GM12865 (cell line): ENCODE results near the gene MYBPC1.

Experiments used
- DNase-seq: peaks from one replicate; pipeline ENCODE4 v3.0.0; 2010; ENCODE audit warnings: low read depth
- H3K4me3 ChIP-seq: 2 replicates; pipeline ENCODE4 v1.5.1; 2011; ENCODE audit warnings: mild to moderate bottlenecking, low read depth, low read length, control low read depth
- TF ChIP-seq, protein P1 (sequence below): IDR thresholded peaks from 2 replicates; pipeline ENCODE4 v1.5.1; 2011; ENCODE audit warnings: low read length, control low read depth, low read depth, inconsistent platforms; ENCODE audit not compliant: insufficient read depth; ENCODE audit errors: missing control alignments

Gene MYBPC1

DNA sequence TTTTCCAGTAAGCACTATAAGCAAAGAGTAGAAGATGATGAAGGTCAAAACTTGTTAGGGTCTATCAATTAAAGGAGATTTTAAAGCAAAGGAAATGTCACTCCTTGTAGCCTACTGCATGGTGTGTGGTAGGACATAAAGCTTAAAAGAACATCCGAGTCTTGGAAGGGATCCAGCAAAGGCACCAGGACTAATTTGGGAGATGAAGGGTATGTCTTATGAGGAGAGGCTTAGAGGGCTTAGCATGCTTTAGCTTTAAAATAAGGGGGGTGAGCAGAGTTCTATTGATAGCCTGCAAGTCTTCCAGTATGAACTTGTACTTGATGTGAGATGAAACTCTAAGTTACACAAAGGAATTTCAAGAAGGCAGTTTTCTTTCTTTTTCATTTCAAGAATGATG is 11.8 kb upstream of the MYBPC1 start:
- DNase-seq: no peak
- H3K4me3 ChIP-seq: no peak overlapping the region
- TF ChIP-seq, protein P1, sequence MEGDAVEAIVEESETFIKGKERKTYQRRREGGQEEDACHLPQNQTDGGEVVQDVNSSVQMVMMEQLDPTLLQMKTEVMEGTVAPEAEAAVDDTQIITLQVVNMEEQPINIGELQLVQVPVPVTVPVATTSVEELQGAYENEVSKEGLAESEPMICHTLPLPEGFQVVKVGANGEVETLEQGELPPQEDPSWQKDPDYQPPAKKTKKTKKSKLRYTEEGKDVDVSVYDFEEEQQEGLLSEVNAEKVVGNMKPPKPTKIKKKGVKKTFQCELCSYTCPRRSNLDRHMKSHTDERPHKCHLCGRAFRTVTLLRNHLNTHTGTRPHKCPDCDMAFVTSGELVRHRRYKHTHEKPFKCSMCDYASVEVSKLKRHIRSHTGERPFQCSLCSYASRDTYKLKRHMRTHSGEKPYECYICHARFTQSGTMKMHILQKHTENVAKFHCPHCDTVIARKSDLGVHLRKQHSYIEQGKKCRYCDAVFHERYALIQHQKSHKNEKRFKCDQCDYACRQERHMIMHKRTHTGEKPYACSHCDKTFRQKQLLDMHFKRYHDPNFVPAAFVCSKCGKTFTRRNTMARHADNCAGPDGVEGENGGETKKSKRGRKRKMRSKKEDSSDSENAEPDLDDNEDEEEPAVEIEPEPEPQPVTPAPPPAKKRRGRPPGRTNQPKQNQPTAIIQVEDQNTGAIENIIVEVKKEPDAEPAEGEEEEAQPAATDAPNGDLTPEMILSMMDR: no peak

GRCh38 chr12:101590383-101590782 is 4.4 kb upstream of the MYBPC1 start:
- TF ChIP-seq, protein P1: no peak
- no peak overlapping the region for H3K4me3 ChIP-seq

GRCh38 chr12:101591781-101592180 is 3.0 kb upstream of the MYBPC1 start:
- H3K4me3 ChIP-seq: no peak overlapping the region
- TF ChIP-seq, protein P1: no peak
- DNase-seq: no peak

More at GRCh38 chr12:101590383-101590782, 4.4 kb upstream of the MYBPC1 start:
- DNase-seq: no peak

DNA sequence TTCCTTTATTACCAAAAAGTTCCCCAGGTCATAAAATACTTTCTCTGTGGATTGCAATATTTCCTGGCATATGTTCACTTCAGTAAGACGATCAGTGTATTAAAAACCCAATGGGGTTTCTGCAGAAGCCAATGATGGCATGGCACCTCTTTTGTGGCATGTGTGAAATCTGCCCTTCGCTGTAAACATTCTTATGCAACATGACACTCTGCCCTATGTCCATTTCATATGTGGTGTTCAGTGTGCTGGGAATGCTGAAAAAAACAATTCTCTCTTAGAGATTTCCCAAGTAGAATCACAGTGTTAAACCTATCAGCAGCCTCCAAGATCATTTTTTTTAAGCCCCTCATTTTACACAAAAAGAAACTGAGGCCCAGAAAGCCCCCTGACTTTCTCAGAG is 2.3 kb upstream of the MYBPC1 start:
- TF ChIP-seq, protein P1: no peak
- H3K4me3 ChIP-seq: no peak overlapping the region
- no peak for DNase-seq

DNA sequence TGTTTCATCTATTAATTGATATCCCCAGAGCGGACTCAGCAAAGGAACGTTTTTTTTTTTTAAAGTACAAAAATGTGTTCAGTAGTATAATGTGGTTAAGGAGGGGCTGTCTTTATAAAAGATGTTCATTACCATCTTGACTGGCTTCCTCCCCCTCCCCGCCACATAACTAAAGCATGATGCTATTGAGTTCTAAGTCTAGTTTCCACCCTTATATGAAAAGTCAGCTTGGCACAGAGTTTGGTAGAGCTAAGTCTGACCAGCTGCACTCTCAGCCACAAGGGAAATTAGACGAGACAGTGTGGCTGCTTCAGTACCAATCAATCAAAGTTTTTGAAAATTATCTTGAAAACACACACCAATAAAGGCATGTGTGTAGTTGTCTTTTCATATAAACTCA is 1.9 kb upstream of the MYBPC1 start:
- H3K4me3 ChIP-seq: no peak overlapping the region
- TF ChIP-seq, protein P1: no peak
- DNase-seq: no peak

DNA sequence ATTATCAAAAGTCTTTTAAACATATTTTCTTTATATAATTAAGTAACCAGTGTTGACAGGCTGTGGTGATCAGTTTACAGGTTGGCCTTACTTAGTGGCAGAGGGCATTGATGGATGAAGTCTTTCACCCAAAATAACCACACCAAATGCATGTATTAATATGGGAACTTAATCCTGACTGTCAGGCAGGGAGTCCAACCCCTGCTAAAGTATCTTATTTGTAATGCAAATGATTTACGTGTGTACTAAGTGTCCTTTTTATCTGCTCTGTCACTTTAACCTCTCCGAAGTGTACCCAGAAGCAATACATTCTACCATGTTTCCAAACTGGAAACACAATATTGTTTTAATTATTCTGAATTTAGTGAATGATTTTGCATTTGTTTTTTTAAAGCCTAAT is 1.4 kb downstream of the MYBPC1 start:
- no peak for DNase-seq
- TF ChIP-seq, protein P1: no peak
- no peak overlapping the region for H3K4me3 ChIP-seq

- TF ChIP-seq, protein P1: no peak
- no peak overlapping the region for H3K4me3 ChIP-seq
- no peak for DNase-seq
Measured at GRCh38 chr12:101597164-101597563, 2.4 kb downstream of the MYBPC1 start.
